HG03565 (cell line): ENCODE measurements around the gene ASTN1.
"Not testable (repeated sequence)": the region's sequence is repeated elsewhere in the genome, so short reads cannot be mapped to it uniquely, and the experiment has no call there.

Experiments
- ATAC-seq: cut with Tn5 transposase; IDR thresholded peaks from one replicate; pipeline ENCODE4 v1.9.1; 2021; ENCODE audit warnings: mild to moderate bottlenecking, moderate library complexity; ENCODE audit not compliant: unreplicated experiment

The ASTN1 gene

DNA sequence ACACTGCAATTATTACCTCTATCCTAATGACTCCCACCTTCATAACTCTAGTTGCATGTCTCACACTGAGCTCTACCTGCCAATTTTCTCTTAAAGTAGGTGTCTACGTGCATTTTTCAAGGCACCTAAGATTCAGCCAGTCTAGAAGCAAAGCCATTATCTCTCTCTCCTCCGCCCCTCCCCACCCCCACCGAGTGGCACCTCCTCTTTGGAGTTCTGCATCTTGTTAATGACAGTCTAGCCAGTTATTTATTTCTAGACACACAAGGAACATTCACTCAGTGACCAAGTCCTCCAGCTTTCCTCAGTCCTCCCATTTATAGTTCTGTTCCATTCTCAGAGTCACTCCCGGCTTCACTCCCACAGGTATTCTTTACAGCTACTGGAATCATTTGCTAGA is 47.6 kb downstream of the ASTN1 start:
- ATAC-seq = no peak

DNA sequence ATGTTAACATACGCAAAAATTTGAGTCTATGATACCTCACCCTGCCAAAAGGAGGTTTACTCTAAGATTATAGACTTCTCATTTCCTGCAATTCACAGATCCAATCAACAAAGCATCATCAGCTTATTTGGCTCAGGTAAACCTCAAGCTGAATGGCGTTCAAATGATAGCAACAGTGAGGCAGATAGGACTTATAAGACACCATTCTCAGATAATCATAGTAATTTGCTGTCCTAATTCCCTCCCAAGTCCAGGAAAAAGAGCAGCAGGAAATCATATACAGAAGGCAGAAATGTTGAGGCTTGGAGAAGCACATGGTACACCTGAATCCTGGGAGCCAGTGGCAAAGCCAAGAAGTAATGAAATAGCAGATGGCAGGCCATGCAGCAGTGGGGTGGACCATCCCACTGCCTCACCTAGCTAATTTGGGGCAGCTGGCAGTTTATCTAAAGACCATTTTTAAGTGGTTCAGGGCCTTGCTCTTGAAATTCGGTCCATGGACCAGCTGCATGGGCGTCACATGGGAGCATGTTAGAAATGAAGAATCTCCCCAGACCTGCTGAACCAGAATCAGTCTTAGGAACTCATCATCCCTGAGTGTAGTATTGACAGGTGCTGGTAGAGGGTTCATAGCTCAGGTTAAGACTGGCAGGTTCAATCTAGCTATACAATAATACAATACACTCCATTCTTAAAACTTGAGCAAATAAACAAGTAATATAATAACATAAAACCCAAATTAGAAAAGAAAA is 57.7 kb downstream of the ASTN1 start:
- no peak for ATAC-seq

DNA sequence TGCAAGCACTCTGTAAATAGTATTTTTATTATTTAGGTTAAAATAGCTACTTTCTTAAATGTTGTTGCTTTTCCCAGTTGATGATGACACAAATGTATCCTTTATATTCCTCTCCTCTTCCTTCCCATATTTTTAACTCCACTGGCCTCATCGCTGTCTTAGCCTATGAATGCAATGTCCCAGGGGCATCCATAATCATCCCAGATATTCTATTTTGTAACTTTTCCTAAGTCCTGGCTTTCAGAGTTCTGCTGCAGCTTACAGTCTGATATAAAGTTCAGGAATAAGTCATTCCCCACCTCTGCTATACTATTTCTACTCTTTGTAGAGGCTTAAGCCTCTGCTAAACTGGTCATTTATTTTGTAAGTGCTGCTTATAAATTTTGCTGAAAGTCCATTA is 58.3 kb downstream of the ASTN1 start:
- no peak for ATAC-seq

DNA sequence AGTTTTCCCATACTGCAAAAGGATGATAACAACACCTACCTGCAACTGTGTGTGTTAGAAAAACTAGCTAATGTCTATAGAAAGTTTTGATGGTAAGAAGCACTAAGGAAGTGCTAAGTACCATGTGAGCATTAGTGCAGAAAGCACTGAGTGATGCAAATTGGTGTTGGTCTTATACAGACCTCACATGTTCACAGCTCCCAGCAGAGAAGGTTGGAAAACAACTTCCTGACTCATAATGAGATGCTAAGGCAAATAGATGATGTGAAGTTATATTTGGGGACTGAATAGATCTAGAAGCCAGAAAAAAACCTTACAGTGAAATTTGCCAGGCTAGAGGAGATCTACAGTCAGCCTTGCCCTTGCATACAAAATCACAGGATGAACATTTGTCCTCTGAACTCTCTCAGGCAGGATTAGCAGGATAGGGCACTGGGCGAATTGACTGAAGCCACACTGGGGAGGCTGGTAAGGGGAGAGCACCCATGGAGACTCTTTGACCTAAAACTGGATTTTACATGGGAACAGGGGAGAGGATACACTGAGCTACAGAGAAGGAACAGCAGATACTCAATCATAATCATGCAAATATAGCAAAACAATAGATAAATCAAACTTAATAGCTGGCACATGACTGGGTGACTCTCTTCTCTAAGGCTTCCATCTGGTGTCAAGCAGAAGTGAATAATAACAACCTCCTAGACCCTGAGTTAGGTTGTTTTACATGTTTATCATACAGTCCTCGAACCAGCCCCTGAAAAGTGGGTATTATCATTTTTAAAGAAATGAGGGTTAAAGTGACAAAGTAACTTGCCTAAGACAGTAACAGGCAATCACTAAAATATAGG is 61.3 kb downstream of the ASTN1 start:
- no peak for ATAC-seq

DNA sequence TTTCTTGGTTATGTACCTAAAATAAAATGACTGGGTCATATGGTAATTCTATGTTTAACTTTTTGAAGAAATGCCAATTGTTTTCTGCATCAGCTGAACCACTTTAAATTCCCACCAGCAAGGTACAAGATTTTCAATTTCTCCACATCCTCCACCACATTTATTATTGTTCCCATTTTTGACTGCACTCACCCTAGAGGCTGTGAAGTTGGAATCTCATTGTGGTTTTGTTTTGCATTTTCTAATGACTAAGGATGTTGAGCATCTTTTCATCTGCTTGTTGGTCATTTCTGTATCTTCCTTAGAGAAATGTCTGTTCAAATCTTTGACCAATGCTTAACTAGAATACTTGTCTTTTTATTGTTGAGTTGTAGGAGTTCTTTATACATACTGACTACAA is 72.5 kb downstream of the ASTN1 start:
- no peak for ATAC-seq

DNA sequence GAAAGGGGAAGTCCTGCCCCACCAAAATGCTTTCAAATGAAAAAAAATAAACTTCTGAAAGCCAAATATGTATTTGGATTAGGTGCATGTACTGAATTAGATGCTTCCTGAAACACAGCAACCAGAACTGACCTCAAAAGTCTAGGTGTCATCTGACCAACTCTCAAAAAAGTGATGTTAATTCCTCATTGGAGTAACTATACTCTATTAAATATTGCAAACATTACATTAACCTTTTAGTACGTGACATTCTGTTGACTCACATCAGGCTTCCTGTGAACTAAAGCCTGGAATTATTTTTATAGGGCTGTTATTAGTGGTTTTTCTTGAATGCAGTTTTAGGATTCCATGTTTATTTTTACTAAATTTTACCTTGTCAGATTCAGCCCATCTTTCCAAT is 73.5 kb downstream of the ASTN1 start:
- ATAC-seq = no peak

DNA sequence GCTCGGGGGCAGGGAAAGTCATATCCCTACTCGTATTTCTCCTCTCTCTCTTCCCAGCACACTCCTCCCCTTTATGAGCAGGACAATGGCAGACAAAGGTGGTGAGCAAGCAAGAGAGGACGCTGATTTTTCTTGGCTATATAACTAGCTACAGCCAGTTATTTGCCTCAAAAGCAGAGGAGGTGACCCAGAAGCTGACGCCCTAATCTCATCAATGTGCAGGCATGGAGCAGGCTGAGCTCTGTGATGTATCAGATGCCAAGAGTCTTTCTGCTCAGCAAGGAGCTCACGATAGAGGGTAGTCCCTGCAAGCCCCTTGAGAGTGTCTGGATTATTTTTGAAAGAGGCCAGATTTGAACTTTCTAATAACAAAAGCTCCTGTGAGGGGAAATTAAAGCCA is 75.5 kb downstream of the ASTN1 start:
- no peak for ATAC-seq

DNA sequence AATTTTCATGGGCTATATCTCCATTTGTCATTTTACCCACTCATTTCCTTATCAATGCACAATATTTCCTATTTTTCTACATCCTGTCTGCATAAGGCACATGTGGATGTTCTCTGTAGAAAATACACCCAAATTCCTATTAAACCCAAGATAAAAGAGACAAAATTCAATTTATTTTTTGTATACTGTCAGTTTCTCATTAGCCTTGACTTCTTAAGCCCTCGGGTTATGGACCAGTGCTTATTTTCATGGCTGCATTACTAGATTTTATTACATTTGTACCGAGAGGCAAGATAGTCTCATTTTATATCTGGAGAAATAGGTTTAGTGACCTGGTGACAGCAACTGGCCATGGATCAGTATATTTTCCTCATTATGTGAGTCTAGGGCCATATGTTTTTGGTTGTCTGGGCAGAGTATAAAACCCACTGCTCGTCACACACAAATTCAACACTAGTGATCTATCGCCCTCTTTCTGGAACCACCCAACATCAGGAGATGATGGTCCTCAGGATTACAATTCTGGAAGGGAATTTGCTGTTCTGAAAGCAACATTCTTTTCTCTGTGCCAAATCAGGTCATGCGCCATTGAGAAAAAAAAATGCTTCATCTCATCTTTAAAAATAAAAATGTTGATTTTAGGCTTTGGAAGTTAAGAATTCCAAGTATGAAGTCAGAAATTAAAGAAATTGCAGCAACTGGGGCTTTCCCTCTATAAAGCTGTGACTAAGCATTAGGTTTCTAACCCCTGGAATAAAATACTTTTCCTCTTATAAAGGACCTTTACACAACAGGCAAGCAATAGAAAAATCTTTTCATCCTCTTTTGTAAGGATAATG is 81.4 kb downstream of the ASTN1 start:
- ATAC-seq = no peak

DNA sequence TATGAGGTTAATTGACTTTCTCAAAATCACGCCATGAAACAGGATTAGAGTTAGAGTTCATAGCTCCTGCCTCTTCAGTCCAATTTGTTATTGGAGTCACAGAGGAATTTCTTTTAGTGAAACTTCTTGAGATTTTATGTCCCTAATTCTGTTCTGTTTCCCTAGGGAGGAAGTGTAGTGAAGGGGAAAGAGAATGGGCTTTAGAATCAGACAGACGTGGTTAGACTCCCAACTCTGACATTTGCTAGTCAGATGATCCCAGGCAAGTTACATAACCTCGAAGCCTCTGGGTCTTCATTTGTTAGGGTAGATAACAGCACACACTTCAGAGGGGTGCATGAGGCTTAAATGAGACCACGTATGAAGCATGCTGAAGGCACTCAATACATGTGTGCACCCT is 83.9 kb downstream of the ASTN1 start:
- no peak for ATAC-seq

DNA sequence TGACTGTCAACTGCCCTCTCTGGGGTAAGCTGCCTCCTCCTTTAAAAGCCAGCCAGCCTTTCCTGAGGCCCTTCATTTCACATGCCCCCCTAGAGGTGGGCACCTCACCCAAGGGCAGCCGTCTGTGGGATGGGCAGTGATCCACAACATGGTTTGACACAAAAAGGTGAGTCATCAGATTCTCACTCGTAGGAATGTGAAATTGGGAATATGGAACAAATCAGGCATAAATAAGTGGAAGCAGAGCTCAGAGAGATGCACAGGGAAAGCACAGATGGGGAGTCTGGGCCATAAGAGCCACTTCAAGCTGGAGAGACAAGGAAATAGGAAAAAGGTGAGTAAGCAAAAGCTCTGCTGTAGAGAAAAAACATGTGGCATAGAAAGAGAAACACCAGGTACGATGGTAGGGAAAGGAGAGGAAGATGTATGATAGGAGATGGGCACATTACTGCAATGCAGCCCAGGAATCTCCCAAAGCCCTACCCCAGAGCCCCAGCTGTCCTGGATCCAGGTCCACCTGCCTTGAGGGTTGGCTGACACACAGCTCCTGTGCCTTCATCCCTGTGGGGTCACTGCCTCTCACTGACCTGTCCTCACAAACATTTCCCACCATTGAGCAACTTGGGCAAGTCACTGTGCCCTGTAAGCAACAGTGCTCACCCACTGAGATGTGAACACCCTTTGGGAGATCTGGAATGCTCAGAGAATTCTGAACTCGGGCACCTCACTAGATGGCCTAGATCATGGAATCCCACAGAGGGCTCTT is 86.6 kb downstream of the ASTN1 start:
- ATAC-seq = no peak

DNA sequence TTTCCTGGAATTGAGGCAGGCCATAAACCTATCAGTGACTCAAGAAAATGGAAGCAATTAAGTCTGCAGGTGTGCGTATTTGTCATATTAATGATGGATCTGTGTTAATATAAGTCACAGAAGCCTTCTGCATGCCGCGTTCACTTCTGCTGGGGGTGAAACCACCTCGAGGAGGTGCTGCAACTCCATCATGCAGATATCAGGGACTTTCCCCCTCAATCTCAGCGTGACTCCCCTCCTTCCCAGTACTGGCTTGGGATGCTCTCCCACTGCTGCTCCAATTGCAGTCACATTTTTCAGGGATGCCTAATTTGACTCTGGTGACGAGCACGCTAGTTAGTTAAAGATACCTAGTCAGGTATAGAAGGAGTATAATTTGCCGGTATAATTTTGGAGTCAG is 87.5 kb downstream of the ASTN1 start:
- no peak for ATAC-seq

DNA sequence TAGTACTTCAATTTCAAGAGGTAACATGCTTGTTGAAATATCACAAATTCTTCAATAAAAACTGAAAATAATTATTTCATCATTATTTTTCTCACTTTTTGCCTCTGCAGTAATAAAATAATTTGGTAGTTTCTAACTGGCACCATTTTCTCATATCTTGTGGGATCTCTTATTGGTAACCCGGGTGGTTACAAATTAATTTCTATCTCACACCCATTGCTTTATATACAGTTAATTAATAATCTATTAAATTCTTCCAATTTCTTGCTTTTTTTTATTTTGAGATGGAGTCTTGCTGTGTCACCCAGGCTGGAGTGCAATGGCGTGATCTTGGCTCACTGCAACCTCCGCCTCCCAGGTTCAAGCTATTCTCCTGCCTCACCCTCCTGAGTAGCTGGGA is 89.7 kb downstream of the ASTN1 start:
- not testable (repeated sequence) for ATAC-seq

DNA sequence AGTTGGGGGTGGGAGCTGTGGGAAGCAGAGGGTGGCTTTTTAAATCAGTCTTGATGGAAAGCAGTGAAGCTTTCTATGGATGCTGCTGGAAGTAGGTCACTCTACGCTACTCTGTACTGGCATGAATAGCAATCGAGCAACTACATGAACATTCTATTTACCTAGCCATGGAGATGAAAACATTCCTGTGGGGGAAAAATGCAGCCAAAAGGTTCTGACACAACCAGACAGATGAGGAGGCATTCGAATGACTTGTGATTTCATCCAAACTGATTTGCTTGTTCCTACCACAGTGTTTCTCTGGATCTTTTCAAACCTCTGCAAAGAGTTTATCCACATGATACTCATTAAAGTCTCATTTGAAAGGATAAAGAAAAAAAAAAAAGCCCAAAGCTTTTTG is 95.0 kb downstream of the ASTN1 start:
- ATAC-seq = no peak

DNA sequence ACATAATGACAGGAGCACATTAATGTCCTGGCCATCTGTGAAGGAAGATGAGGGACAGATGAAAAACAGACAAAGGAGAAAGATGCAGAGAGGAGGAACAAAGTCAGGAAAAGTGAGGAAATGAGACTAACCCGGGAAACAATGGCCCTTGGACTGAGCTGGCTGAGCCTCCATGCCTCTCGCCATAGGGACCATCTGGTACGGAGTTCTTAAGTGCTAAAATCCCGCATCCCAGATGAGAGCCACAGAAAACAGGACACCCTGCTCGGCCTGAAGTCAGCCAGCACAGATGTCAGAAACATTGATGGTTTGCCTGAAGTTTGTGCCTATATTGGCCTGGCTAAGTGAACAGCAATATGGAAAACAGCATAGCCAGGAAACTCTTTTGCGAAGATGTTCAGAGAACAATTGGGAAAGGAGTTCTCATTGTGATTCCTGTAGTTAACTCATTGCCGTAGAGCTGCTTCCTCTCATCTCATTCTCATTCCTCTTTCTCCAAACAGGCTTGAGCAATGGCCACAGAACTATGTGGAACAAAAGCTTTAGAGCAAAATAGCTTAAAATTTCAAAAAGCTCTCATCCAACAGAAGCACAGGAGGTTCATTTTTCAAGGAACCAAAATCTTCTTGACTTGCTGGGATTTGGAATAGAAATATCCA is 96.6 kb downstream of the ASTN1 start:
- ATAC-seq = no peak

DNA sequence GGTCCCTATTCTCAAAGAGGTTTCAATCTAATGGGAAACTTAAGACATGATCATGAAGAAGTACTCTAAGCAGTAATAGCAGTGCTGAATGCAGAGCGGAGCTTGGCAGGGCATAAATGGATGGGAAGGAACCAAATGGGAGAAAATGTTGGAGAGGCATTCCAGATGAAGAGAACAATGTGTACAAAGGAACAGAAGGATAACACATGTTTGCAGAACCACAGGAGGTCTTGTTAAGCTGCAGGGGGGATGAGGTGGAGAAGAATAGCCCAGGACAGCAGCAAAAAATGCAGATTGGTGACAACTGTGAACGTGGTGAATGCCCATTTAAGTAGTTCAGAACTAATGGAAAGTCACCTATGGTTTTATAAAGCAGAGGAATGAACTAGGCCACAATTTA is 99.1 kb downstream of the ASTN1 start:
- no peak for ATAC-seq

DNA sequence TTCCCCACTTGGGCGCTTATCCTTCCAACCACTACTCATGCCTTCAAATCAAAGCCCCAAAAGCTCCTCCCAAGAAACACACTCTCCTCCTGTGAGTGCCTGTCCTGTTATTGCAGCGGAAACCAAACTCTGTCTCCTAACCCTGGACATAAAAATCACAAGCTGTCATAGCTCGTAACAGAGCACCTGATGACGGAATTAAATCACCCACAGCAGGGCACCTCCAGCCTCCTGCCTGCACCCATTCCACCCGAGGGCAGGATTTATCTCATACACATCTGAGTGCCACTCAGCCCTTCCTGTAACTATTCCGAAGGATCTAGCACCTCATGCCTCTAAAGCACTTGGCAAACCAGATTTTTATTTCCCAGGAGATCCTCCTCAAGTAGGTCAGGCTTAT is 100.9 kb downstream of the ASTN1 start:
- ATAC-seq = no peak

DNA sequence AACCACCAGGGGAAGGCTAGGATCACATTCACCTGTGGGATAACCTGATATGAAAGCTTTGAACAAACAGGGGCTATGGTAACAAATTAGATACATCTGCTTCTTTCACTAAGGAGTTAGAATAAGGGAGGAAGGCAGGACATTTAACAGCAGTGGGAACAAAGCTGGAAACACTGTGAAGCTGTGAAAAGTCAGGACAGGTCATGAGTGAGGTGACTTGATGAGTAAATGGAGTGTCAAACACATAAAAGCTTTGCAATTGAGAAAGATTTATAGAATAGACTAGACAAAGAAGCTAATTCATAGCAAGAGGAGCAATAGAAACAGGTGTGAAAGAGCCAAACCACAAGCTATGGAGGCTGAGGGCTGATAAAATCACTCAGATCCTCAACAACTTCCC is 110.0 kb downstream of the ASTN1 start:
- ATAC-seq = no peak

DNA sequence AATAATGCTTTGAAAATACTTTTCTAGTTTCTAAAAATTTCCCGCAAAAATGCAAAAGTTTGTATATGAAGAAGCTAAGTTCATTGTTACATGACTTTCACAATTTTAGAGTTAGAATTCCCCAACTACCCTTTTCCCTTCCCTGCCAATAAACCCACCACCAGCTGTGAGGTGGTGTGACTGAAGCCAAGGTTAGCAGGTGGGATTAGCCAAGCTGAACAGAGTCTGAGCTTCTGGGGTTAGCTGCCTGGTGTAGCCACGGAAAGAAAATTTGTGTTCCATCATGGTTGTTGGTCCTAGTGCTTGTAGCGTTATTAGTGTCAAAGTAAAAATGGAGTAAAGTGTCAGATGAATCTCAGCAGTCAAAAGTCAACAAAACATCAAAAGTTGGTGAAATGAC is 110.9 kb downstream of the ASTN1 start:
- no peak for ATAC-seq

DNA sequence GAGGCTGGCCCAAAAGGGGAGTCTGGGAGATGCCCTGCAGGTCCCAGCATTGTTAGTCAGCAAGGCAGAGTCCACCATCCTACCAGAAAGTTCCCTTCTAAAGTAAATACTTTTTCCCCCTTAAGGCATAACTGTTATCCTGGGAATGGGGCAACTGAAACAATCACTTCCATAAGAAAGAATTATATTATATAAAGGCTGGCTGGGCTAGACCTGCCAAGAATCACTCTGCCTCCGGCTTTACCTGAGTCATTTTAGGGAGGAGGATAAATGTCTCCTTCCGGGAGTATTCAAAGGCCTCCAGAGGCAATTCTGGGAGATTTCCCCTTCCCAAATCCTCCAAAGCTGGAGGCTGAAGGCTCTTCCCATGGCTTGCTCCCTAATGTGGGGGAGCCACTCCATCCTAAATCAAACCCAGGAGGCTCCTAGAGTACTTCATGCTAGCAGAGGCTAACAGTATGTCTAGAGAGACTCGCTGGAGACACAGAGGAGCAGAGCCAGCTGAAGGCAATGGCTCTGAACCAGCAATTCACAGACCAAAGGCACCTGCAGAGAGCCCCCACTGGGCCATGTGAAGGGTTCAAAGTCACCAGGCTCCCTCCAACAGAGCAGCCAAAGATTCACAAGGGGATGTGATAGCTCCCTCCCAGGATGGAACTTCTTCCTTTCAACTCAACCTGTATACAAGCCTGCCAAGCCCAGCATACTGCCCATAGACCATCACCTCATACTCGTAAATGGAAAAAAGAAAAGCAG is 116.0 kb downstream of the ASTN1 start:
- no peak for ATAC-seq

DNA sequence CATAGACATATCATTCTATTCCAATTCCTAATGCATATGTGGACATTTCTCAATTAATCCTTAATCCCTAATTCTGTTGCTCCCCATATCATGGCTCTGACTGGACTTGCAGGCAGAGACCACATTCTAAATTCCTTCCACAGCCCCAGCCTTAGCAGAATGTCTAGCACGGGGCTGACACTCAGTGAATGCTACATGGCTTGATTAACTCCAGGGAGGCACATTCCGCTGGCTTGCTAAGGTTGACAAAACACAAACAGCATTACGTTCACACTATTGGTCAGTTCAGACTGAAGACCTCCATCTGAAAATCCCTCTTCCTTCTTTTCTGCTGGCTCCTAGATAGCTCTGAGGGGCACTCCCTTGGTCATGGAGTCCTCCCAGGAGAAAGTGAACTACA is 119.4 kb downstream of the ASTN1 start:
- ATAC-seq = no peak
